DMS114 treated with DMSO at 0.1 percent for 48 hours (cell line): ENCODE measurements around the gene MUC5AC.

Source experiments
- DNase-seq: peaks from one replicate; lab custom pipeline; 2025; ENCODE audit not compliant: unreplicated experiment; lab: John Stamatoyannopoulos, UW

MUC5AC gene

GRCh38 chr11:1195682-1196515 lies 38.1 kb downstream of the MUC5AC start:
- no peak for DNase-seq

- DNase-seq: no peak
Observed at GRCh38 chr11:1196516-1197391, 39.0 kb downstream of the MUC5AC start.

GRCh38 chr11:1197431-1197885 lies 39.7 kb downstream of the MUC5AC start:
- no peak for DNase-seq

GRCh38 chr11:1197886-1198560 lies 40.3 kb downstream of the MUC5AC start:
- DNase-seq: no peak

- no peak for DNase-seq
Observed at GRCh38 chr11:1198561-1199240, 40.9 kb downstream of the MUC5AC start.

GRCh38 chr11:1199241-1199750 lies 41.5 kb downstream of the MUC5AC start:
- DNase-seq: no peak

GRCh38 chr11:1199751-1200610 lies 42.2 kb downstream of the MUC5AC start:
- no peak for DNase-seq

GRCh38 chr11:1200611-1201191 lies 42.9 kb downstream of the MUC5AC start:
- DNase-seq: no peak

- DNase-seq: no peak
Observed at GRCh38 chr11:1201395-1202153, 43.8 kb downstream of the MUC5AC start.

- DNase-seq: no peak
Observed at GRCh38 chr11:1202154-1202775, 44.5 kb downstream of the MUC5AC start.

- DNase-seq: no peak
Observed at GRCh38 chr11:1202776-1203504, 45.2 kb downstream of the MUC5AC start.

- DNase-seq: no peak
Observed at GRCh38 chr11:1203505-1204271, 45.9 kb downstream of the MUC5AC start.

GRCh38 chr11:1204381-1205101 lies 46.8 kb downstream of the MUC5AC start:
- no peak for DNase-seq

GRCh38 chr11:1205121-1205986 lies 47.6 kb downstream of the MUC5AC start:
- no peak for DNase-seq

GRCh38 chr11:1205987-1206331 lies 48.2 kb downstream of the MUC5AC start:
- no peak for DNase-seq
